Stimulated activated CD4-positive, alpha-beta T cell treated with anti-CD3 and anti-CD28 coated beads, Interleukin-2, amount 100 ng/mL, for 24 hours (primary cell): Measurements from ENCODE around the gene CD34.
"Not testable (repeated sequence)": the region's sequence is repeated elsewhere in the genome, so short reads cannot be mapped to it uniquely, and the experiment has no call there.

Experiments used
- DNase-seq, 2 donors: peaks; one replicate each; pipeline ENCODE4 v3.0.0-alpha.2; 2020

CD34 gene, protein sequence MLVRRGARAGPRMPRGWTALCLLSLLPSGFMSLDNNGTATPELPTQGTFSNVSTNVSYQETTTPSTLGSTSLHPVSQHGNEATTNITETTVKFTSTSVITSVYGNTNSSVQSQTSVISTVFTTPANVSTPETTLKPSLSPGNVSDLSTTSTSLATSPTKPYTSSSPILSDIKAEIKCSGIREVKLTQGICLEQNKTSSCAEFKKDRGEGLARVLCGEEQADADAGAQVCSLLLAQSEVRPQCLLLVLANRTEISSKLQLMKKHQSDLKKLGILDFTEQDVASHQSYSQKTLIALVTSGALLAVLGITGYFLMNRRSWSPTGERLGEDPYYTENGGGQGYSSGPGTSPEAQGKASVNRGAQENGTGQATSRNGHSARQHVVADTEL

DNA sequence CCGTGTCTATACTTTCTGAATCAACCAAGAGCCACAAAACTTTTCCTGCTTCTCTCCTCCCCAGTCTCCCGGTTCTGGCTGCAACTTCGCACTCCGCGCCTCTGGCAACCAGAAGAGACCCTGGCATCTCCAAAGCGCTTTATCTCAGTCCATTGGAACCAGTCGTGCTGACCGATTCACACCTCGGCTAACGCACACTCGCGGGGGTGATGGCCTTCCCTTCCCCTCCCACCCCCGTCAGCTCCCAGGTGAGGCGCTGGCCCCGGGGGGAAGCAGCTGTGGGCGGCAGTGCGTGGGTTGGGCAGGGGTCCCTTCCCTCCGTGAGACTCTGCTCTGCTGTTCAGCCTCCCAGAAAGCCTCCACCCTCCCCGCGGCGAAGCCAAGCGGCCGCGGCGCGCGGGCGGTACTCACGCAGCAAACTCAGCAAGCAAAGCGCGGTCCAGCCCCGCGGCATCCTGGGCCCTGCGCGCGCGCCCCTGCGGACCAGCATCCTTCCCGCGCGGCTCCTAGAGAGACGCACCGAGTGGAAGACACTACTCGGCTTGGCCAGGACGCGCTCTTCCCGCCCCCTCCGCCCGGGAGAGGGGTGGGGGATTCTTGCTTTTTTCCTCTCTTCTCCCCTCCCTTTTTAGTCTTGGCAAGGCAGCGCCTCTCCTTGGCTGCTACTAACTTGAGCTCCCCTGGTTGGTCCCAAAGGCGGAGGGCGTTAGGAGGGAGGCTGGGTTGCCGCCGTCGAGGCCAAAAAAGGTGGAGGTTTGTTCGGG is at the start of gene CD34:
Gene CD34 (minus strand): TSS at position 535 of the 764 bp plus-strand sequence. CDS start 45 bp downstream, at position 490.
- peak in 1 of 2 donors; percentile 51 for DNase-seq

DNA sequence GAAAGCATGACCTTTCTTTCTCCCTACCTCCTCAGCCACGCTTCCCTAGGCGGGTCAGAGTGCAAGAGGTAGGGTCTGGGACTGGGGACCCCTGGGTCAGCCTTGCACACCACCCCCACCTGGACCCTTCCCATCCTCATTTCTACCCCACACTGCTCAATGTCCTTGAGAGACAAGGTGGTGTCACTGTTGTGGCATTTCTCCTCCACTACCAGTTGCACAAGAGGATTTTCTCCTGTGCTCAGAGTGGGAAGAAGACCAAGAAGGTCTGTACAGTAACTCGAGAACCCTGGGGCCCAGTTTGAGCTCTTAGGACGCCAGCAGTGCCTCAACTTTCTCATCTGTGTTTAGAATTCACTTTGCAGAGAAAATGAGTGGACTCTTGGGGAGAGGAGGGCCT is 49.4 kb upstream of the CD34 start:
- DNase-seq: no peak

DNA sequence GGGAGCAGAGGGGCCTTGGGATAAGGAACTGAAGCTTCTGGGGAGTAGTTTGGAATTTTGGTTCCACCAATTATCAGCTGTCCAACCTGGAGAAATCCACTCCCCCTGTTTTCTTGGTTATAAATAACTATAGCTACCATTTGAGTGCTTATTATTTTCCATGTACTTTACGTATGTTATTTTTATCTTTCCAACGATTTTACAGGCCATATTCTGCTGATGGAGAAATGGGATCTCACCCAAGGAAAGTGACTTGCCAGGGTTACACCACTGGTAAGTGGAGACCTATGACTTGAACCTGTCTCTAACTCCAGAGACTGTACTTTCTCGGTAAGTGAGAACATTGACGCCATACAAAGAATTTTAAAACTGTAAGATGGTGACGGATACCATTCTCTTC is 49.0 kb upstream of the CD34 start:
- DNase-seq: no peak

DNA sequence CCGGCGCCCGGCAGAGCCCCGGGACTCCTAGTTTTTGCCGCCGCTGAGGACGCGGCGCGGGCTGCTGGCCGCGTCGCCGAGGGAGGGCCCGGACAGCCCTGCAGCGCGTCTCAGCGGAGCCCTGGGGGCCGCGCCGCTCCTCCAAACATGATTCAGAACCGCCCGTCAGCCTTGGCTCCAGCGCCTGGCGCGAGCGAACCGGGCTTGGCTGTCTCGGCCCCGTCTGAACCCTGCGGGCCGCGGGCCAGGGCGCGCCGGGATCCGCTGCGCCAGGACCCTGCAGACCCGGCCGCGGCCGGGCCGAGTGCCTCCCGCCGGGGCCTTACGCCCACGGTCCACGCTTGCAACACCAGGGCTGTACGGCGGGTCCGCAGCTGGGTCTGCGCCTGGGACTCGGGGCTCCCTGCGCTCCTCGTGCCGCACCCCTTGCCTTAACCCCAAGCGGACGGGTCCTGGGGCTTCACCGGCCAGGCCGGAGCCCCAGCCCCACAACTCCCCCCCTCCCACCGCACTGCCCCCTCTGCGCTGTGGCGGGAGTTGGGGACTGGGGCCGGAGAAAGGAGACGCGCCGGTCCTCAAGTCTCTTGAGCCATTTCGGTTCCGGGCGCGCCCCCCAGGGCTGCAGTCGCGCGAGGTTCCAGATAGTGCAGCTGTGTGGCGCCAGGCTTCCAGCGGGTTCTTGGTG is 48.4 kb upstream of the CD34 start:
- peak in 1 of 2 donors; percentile 37 for DNase-seq

DNA sequence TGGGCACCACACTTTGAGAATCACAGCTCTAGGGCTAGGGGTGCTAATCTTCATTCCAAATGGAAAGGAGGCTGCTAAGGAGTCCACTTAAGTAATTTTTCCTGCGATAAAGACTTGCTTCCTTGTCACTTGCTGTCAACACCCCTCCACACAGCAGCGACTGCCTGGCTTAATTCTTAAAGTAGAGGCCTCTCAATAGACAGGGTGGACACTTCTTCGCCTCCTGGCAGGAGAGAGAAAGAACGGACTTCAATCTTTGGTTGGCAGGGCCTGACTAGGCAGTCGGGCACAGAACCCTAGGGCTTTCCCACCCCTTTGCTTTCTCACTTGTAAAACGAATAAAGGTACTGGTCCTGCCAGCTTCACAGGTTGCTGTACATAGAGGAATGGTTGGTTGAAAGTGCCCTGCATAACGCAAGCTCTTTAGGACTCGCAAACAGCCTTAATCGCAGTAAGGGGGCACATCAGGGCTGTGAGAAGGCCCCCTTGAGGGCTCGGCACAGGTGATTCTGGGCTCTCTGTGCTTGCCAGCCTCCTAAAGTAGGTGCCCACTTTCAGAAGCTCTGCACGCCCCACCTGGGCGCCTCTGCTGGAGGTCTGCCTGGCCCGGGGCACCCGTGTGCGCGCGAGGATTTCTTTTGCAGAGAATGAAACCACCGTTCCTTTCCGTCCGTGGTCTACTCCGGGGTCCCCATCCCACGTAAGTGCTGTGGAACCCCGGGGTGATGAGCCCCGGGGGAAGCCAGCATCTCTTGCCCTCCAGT is 47.6 kb upstream of the CD34 start:
- no peak for DNase-seq

DNA sequence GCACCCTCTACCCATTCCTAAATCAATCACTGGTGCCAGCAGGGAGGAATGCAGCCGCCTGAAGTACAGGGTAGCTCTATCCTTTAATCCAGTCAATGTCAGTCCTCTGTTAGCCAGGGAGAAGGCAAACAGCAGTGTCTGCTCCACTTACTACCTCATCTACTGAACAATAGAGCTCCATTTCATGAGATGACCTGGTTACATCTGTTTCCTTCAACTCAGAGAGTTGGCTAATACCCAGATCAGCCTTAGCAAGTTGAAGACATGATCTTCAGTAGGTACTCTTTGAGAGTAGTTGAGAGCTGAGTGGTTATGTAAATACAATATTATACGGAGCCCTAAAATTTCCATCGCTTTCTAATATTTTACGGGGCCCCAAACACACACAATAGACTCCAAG is 46.1 kb upstream of the CD34 start:
- DNase-seq: no peak

DNA sequence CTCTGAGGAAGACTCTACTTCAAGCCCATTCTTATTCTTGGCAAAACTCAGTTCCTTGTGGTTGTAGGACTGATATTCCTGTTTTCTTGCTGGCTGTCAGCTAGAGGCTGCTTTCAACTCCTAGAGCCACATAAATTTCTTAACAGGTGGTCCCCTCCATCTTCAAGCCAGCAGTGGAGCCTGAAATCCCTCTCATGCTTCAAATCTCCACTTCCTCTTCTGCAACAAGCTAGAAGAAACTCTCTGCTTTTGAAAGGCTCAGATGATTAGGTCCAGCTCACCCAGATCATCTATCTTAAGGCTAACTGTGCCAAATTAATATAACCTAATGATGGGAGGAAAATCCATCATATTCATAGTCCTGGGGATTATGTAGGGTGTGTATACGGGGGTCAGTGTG is 43.2 kb upstream of the CD34 start:
- DNase-seq: no peak

DNA sequence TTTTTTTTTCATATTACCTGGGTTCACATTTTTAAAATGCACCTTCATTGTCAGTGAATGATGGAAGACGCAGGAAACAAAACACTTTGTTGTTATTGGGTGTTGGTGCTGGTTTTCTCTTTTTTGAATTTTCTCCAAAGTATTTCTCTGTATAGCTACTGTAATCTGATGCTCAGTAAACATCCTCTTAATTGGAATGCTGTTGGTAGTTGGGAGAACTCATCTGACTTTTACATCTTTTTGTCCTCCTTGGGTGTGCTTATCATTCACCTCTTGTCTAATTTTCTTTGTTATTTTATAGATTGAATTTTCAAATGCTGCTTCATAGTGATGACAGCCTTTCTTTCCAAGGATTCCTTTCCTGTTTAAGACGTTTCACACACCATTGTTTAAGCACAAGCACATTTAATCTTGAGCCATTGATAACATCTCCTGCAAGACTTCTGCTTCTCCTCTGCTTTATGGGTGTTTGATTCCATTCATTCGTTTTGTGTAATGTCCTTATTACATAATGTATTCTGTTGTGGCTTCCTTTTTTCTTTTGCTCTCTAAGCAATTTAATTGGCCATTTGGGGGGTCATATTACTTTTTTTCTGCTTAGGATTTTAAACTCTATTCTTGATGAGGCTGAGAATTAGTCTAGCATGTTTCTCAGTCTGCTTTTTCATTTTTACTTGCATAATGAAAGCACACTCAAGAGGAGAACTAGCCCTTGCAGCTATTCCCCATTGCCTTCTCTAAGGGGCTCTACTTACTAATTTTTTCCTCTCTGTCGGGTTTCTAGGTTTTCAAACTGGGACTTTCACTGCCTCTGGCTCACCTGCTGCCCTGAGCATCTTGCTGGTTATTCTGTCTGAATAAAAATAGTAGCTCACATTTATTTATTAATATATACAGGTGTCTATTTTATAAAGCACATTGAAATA is 42.0 kb upstream of the CD34 start:
- no peak for DNase-seq

DNA sequence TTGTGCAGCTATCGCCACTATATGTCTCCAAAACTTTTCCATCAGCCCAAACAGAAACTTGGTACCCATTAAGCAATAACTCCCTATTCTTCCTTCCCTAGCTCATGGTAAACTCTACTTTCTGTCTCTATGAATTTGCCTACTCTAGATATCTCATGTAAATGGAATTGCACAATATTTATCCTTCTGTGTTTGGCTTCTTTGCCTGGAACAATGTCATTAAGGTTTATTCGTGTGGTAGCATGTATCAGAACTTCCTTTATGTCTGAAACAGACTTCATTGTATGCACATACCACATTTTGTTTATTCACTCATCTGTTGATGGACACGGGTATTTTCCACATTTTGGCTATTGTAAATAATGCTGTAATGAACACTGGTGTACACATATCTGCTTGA is 40.7 kb upstream of the CD34 start:
- no peak for DNase-seq

DNA sequence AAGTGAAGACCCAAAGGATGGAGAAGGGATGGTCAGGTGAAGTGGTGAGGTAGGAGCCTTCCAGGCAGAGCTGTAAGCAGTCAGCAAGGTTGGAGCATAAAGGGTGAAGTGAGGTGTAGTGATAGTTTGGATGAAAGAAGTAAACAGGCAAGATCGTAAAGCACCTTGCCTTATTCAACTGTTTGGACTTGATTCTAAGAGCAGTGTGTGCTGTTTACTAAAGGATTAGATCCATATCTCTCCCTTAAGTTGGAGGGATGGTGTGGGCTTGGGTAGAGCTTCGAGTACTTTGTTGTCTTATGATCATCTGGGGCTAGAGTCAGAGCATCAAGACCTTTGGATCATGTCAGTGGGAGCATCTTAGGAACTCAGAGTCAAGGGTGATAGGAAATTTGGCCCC is 39.8 kb upstream of the CD34 start:
- no peak for DNase-seq

DNA sequence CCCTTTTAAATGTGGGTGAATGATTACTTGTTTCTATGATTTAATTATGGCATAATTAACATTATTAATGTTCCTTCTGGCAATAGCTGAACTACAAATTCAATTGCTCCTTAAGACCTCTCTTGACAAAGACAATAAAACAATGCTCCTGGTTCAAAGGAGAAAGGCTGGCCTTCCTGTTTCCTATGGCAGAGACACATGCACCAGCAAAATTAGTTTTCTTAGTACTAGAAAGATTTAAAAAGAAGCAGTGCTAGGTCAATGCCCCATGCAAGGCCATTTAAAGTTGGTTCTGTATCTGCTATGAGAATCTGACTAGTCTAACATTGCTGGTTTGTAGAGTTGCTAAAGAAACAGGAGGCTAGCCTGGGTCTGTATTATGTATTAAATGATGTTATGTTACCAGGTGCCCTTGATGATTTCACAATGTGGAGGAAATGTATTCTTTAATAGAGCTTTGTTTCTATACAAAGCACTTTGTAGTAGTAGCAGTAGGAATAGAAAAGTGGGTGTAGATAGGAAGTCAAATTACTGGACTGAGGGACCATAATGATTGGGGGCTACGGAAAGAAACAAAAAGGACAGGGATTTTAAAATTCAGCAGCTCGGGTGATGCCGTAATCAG is 38.8 kb upstream of the CD34 start:
- DNase-seq: no peak

DNA sequence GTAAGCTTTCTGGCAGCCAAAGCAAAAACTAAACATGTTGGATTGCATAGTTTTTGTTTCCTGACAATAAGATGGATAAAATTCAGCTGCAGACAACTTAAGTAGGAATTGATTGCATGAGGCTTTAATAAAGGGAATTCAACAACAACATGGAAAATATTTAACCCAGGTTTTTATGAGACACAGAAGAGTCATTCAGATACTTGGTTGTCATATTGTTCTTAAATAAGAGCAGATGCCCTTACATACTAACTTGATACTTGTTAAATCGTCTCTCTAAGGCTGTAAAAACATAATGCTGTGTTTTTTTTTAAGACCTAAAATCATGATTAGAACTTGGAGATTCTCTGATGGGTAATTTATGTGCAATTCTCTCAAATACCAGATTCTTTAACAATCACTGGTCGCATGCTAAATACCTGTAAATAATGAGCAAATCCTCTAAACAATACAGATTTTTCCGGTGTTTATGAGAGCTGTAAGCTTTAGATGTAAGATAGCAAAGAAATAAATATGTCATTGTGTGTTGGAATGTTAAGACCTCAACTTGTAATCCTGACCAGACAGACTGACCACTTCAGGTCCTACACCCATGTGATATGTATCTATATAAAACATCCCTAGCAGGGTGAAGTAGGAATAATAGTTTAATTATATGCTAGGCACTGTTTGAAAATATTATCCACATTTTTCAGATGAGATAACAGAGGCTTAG is 37.8 kb upstream of the CD34 start:
- DNase-seq: no peak

DNA sequence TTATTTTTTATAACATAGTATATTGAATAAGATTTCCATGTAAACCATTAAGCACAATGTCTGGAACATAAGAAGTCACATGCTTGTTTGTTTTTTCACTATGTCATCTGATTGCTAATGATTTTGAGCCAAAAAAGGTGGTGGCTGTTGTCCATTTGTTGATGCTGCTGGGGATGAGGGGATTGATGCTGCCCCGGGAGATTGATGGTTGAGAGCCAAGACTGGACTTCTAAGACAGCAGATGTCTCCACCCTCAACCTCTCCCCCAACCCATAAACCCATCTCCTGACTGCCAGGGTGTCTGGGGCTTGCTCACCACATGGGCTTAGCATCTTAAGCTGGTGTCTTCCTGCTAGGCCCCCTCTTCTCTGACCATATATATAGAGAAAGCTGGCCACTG is 35.8 kb upstream of the CD34 start:
- DNase-seq: no peak

DNA sequence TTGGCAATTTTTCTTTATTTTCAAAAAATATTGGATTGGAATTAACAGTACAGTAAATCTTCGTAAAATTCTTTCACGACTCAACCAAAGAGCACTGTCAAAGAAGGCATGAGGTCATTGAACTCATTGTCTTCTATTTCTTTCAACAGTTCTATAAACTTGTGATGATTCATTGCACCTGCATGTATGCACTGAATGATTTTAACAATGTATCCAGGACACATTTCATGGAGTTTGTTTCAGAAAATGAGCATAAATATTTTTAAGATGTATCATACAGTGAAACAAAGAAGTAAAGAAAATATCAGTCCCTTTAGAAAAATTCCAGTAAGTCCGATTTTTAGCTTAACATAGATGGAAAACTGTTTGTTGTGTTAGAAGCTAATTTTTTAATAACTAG is 33.6 kb upstream of the CD34 start:
- no peak for DNase-seq

DNA sequence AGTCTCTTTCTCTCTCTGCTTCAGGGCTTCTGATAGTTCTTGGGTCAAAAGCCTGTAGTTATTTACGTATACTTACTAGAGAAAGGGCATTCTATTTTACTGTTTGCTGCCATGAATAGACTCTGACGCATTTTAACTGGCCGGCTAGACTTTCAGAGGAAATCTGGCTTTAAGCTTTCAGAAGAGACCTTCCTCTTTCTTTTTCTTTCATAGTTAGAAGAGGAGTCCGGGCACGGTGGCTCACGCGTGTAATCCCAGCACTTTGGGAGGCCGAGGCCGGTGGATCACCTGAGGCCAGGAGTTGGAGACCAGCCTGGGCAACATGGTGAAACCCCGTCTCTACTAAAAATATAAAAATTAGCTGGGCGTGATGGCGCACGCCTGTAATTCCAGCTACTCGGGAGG is 31.4 kb upstream of the CD34 start:
- DNase-seq: not testable (repeated sequence)

DNA sequence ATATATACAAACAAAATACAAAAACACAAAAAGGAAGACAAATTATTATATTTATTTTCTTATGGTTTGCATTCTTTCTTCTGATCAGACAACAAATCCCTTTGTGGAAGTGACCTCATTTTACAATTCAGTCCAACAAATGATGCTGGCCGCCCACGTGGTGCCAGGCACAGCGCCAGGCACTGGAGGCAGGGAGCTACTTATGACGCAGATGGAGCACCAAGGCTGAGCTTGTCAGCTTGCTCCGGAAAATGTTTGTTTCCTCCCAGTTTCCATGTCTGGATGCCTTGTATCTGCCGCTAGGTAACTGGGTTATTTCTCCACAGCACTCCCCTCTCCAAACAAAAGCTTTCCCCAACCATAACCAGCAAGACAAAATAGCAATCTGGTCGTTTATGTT is 30.7 kb upstream of the CD34 start:
- no peak for DNase-seq

DNA sequence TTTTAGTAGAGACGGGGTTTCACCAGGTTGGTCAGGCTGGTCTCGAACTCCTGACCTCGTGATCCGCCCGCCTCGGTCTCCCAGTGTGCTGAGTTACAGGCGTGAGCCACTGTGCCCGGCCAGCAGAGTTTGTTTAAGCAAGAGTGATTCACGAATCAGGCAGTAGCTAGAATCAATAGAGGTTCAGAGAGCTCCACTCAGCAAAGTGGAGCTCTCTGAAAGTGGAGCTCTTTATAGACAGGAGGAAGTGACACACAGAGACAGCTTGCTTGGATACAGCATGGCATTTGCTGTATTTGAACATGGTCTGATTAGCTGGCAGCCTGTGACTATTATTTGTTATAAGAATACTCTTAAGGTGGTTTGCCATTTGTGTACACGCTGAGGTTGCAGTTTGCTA is 27.1 kb upstream of the CD34 start:
- DNase-seq: no peak

DNA sequence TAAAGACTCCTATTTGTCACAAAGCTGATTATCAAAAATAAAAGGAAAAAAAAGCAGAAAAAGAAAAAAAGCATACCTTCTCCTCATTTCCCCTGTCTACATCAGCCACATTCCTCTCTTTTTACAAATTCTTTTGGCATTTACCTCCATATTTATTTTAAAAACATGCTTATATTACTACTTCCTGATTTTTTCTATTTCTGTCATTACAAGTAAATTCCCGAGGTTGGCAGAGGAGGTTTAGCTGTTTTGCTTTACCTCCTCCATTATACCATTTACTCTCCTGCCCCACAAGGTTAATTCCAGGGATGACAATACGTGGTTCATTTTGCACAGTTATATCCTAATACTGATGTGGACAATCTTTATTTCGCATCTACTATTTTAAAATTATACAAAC is 26.3 kb upstream of the CD34 start:
- DNase-seq: no peak

DNA sequence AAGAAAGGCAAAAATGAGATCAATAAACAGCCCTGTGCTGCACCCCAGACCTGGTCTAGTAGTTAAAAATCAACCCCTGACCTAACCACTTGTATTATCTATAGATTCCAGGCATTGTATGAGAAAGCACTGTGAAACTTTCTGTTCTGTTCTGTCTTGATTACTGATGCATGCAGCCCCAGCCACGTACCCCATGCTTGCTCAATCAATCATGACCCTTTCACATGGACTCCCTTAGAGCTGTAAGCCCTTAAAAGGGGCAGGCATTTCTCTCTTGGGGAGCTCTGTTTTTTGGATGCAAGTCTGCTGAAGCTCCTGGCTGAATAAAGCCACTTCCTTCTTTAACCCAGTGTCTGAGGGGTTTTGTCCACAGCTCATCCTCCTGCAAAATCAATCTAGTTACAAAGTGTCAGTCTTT is 24.2 kb upstream of the CD34 start:
- DNase-seq: no peak

DNA sequence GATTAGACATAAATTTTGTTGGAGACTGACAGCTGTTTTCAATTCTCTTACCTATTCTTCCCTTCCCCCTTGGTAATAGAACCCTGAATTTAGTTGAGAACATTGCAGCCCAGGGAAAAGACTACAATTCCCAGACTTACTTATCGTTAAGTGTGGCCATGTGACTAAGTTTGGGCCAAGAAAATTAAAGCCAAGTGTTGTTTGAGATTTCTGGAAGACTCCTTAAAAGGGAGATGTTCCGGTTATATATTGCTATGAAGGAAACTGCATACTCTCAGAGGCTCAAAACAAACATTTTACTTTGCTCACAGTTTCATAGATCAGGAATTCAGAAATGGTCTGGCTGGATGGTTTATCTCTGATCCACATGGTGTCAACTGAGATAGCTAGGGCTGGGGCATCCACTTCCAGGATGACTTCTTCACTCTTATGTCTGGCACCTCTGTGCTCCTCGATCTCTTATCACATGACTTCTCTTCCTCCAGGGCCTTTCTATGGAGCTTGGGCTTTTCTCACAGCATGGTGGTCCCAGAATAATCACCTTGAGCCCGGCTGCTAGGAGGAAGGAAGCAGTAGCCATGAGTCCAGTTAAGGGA is 22.4 kb upstream of the CD34 start:
- DNase-seq: no peak
